Measurements from ENCODE around the gene TGM5.

DNA sequence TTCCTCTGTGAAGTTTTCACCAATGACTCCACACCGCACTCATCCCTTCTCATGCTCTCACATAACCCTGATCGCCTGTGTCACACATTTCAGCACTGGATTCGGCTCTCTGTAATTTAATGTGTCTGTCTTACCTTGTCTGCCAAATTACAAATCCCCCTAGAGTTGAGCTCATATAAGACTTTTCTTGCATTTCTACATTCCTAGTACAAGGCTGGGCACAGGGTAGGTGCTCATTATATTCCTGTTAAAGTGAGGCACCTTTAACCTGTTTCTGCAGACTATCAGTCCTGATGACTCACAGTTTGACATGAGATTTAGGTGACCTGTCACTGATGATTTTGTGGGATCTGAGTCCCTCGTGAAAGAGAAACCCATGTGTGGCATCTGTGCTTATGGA is 22.6 kb downstream of the TGM5 start:
- no peak for TF ChIP-seq EP300 (IDR thresholded peaks at IDR 0.05)
- TF ChIP-seq POLR2A (IDR thresholded peaks at IDR 0.05) = no peak
- TF ChIP-seq, protein P1, sequence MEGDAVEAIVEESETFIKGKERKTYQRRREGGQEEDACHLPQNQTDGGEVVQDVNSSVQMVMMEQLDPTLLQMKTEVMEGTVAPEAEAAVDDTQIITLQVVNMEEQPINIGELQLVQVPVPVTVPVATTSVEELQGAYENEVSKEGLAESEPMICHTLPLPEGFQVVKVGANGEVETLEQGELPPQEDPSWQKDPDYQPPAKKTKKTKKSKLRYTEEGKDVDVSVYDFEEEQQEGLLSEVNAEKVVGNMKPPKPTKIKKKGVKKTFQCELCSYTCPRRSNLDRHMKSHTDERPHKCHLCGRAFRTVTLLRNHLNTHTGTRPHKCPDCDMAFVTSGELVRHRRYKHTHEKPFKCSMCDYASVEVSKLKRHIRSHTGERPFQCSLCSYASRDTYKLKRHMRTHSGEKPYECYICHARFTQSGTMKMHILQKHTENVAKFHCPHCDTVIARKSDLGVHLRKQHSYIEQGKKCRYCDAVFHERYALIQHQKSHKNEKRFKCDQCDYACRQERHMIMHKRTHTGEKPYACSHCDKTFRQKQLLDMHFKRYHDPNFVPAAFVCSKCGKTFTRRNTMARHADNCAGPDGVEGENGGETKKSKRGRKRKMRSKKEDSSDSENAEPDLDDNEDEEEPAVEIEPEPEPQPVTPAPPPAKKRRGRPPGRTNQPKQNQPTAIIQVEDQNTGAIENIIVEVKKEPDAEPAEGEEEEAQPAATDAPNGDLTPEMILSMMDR (IDR thresholded peaks at IDR 0.05) = no peak

Measured in suprapubic skin (tissue), 3 donors.